Activated CD4-positive, alpha-beta T cell treated with anti-CD3 and anti-CD28 coated beads for 48 hours (primary cell): ENCODE results near the gene TMEM63B.
"Not testable (repeated sequence)": the region's sequence is repeated elsewhere in the genome, so short reads cannot be mapped to it uniquely, and the experiment has no call there.

Source experiments
- DNase-seq: peaks from one replicate; pipeline ENCODE4 v3.0.0-alpha.2; 2020

TMEM63B gene

GRCh38 chr6:44196351-44196750, 69.0 kb downstream of the TMEM63B start:
- not testable (repeated sequence) for DNase-seq

DNA sequence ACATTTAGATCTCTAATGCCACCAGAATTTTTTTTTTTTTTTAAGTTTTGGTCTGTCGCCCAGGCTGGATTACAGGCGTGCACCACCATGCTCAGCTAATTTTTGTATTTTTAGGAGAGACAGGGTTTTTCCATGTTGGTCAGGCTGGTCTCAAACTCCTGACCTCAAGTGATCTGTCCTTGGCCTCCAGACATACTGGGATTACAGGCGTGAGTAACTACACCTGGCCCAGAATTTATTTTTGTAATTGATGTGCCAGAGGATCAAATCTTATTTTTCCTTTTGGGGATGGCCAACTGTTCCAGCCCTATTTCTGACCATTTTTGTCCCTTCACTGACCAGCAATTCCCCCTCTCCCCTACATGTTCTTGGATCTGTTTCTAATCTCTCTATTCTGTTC, 71.3 kb downstream of the TMEM63B start:
- DNase-seq: no peak

DNA sequence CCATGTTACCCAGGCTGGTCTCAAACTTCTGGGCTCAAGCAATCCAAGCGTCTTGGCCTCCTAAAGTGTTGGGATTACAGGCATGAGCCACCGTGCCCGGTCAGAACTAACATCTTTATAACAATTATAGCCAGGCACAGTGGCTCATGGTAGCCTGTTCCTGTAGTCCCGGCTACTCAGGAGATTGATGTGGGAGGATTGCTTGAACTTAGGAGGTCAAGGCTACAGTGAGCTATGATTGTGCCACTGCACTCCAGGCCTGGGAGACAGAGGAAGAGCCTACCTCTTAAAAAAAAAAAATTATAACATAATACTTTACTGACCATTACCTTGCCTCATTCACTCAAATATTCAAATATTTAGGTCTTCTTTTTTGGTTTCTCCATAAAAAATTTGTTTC, 72.5 kb downstream of the TMEM63B start:
- no peak for DNase-seq

DNA sequence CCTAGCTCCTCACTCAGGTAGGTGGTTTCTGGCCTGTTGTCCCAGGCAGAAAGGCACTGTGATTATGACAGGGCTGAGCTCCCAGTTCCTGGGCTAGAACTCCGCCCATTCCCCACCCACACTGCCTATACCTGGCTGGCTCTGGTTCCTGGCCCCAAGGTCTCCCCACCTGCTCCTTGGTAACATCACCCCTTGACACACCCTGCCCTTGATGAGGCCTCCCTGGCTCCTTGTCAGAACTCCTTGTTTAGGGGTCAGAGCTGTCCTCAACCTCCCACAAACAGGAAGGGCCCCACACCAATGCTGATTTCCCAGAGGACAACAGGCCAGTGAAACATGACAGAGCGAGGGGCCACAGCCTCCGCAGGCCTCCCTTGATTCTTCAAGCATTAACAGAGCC, 73.8 kb downstream of the TMEM63B start:
- no peak for DNase-seq

GRCh38 chr6:44201638-44202303, 74.4 kb downstream of the TMEM63B start:
- DNase-seq: no peak

GRCh38 chr6:44202332-44202971, 75.1 kb downstream of the TMEM63B start:
- DNase-seq: no peak

- DNase-seq: no peak
Observed at GRCh38 chr6:44202972-44203750, 75.8 kb downstream of the TMEM63B start.

DNA sequence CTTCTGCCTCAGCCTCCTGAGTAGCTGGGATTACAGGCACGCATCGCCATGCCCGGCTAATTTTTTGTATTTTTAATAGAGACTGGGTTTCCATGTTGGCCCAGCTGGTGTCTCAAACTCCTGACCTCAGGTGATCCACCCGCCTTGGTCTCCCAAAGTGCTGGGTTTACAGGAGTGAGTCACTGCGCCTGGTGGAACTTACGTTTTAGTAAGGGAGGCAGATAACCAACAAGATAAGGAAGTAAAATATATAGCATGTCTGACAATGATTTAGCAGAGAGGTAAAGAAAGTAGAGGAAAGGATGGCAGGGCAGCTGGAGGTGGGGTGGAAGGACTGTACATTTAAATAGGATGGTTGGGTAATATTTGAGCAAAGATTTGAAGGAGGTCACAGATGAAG, 76.6 kb downstream of the TMEM63B start:
- DNase-seq: no peak
